Naive thymus-derived CD8-positive, alpha-beta T cell (primary cell): ENCODE results near the gene CCL17. TPM values are rescaled to one million over a fixed set of nuclear protein-coding genes. Genes with fewer than 3 reads are reported as not detected.
A peak's percentile ranks its signal among the peaks of the same experiment; 100 is the strongest.
"Not testable (repeated sequence)": the region's sequence is repeated elsewhere in the genome, so short reads cannot be mapped to it uniquely, and the experiment has no call there.

Experiments
- ATAC-seq, 2 donors: fragments of 150-1000 bp; cut with Tn5 transposase in 1 of 2; sonication (Bioruptor Pico), chemical (Tn5 transposase) in 1 of 2; 1 replicate in 1 of 2; 2 replicates in 1 of 2; pipeline ENCODE4 v1.10.0; 2021; ENCODE audit warnings: mild to moderate bottlenecking in 2 of 2, moderate library complexity in 2 of 2
- POLR2A ChIA-PET: fragments of 350-600 bp; sonication (Branson Sonifier 250); formaldehyde crosslinking; loops from one replicate; lab custom pipeline; 2021; ENCODE audit warnings: antibody characterized with exemption; lab: Charles Lee
- DNase-seq, 10 donors: peaks; one replicate each; pipeline versions ENCODE4 v3.0.0 to v3.0.0-alpha.2; 2020 to 2022
- H3K27ac Mint-ChIP-seq, 10 donors: one replicate each; pipeline ENCODE4 v1.8.0; 2020 to 2022; ENCODE audit warnings: mild to moderate bottlenecking in 10 of 10, mixed read lengths in 10 of 10, moderate library complexity in 4 of 10, inconsistent platforms in 1 of 10
- H3K27me3 Mint-ChIP-seq, 5 donors: one replicate each; pipeline ENCODE4 v1.8.0; 2021 to 2022; ENCODE audit warnings: mixed read lengths in 5 of 5
- H3K36me3 Mint-ChIP-seq, 3 donors: one replicate each; pipeline ENCODE4 v1.8.0; 2020 to 2022; ENCODE audit warnings: mixed read lengths in 3 of 3, mild to moderate bottlenecking in 2 of 3, inconsistent platforms in 1 of 3
- H3K4me1 Mint-ChIP-seq, 4 donors: one replicate each; pipeline ENCODE4 v1.8.0; 2021 to 2022; ENCODE audit warnings: mixed read lengths in 4 of 4
- H3K4me3 Mint-ChIP-seq, 10 donors: one replicate each; pipeline ENCODE4 v1.8.0; 2020 to 2022; ENCODE audit warnings: mild to moderate bottlenecking in 10 of 10, mixed read lengths in 10 of 10, moderate library complexity in 6 of 10, inconsistent platforms in 1 of 10
- H3K9me3 Mint-ChIP-seq, 9 donors: one replicate each; pipeline ENCODE4 v1.8.0; 2020 to 2022; ENCODE audit warnings: mixed read lengths in 9 of 9, mild to moderate bottlenecking in 3 of 9, inconsistent platforms in 1 of 9, moderate library complexity in 1 of 9
- polyA plus RNA-seq, 3 donors: library from polyadenylated mRNA; unstranded; fragments of 300-500 nt; fragmentation: Illumina TruSeq; gene quantifications; one replicate each; pipeline ENCODE4 v1.2.3, GENCODE V29; 2021
- total RNA-seq, 8 experiments: library from RNA in 2 of 8; stranded (reverse) in 2 of 8; gene quantifications; one replicate each; pipeline ENCODE4 v1.2.3 and lab custom pipeline; 2021 to 2026

CCL17 gene
- total and polyA plus RNA-seq, 5 experiments from 2014 or later, result not detected

- Mint-ChIP-seq H3K36me3 (no peaks in the 10 kb centered on the region), H3K4me1 (peaks cover 0 to 3% (median 0%) of the 10 kb centered on the region in 4 donors), H3K27me3 (peaks cover 0 to 4% (median 3%) of the 10 kb centered on the region in 5 donors), H3K9me3 (no peaks in the 10 kb centered on the region), H3K4me3 (no peak overlapping the region), H3K27ac (no peak overlapping the region)
- DNase-seq (no peak), ATAC-seq (no peak)
- POLR2A ChIA-PET, result interaction anchor here (0.6 kb wide), 2 partner anchors 113 to 498 kb away, joined by 4 read pairs; no protein-coding TSS in a partner anchor
Observed at GRCh38 chr16:57391708-57392107, 12.9 kb upstream of the CCL17 start.

- ATAC-seq, result no peak
- peak overlapping the region in 1 of 10 donors; percentile 82 for H3K27ac Mint-ChIP-seq
- H3K27me3 Mint-ChIP-seq, result peaks cover 0 to 6% (median 3%) of the 10 kb centered on the region in 5 donors
- H3K4me3 Mint-ChIP-seq, result no peak overlapping the region
- no peaks in the 10 kb centered on the region for H3K9me3 Mint-ChIP-seq
- POLR2A ChIA-PET, result no interaction called here
- DNase-seq, result no peak
- peaks cover 0 to 2% (median 0%) of the 10 kb centered on the region in 4 donors for H3K4me1 Mint-ChIP-seq
- H3K36me3 Mint-ChIP-seq, result no peaks in the 10 kb centered on the region
Observed at GRCh38 chr16:57392694-57393093, 11.9 kb upstream of the CCL17 start.

- H3K27ac Mint-ChIP-seq, result no peak overlapping the region
- no peak overlapping the region for H3K4me3 Mint-ChIP-seq
- H3K4me1 Mint-ChIP-seq, result no peaks in the 10 kb centered on the region
- H3K9me3 Mint-ChIP-seq, result no peaks in the 10 kb centered on the region
- DNase-seq (no peak), ATAC-seq (no peak)
- POLR2A ChIA-PET, result no interaction called here
- H3K36me3 Mint-ChIP-seq, result no peaks in the 10 kb centered on the region
- H3K27me3 Mint-ChIP-seq, result peaks cover 0 to 5% (median 2%) of the 10 kb centered on the region in 5 donors
Observed at GRCh38 chr16:57394444-57394843, 10.1 kb upstream of the CCL17 start.

GRCh38 chr16:57395026-57395425 is 9.5 kb upstream of the CCL17 start:
- Mint-ChIP-seq H3K4me3 (no peak overlapping the region), H3K27me3 (peaks cover 0 to 5% (median 2%) of the 10 kb centered on the region in 5 donors), H3K36me3 (no peaks in the 10 kb centered on the region), H3K9me3 (no peaks in the 10 kb centered on the region), H3K27ac (peak overlapping the region in 1 of 10 donors; percentile 86), H3K4me1 (peaks cover 0 to 3% (median 0%) of the 10 kb centered on the region in 4 donors)
- POLR2A ChIA-PET, result no interaction called here
- ATAC-seq, result no peak
- no peak for DNase-seq

GRCh38 chr16:57396786-57397185 is 7.8 kb upstream of the CCL17 start:
- POLR2A ChIA-PET, result no interaction called here
- no peak for ATAC-seq
- H3K4me3 Mint-ChIP-seq, result no peak overlapping the region
- H3K9me3 Mint-ChIP-seq, result no peaks in the 10 kb centered on the region
- H3K27ac Mint-ChIP-seq, result no peak overlapping the region
- no peak for DNase-seq
- H3K27me3 Mint-ChIP-seq, result peaks cover 0 to 5% (median 3%) of the 10 kb centered on the region in 5 donors
- H3K36me3 Mint-ChIP-seq, result no peaks in the 10 kb centered on the region
- H3K4me1 Mint-ChIP-seq, result peaks cover 0 to 4% (median 0%) of the 10 kb centered on the region in 4 donors

GRCh38 chr16:57397493-57397892 is 7.1 kb upstream of the CCL17 start:
- DNase-seq, POLR2A ChIA-PET, H3K4me1 Mint-ChIP-seq: not testable (repeated sequence)

GRCh38 chr16:57401943-57402640 is 2.5 kb upstream of the CCL17 start:
- H3K4me1 Mint-ChIP-seq, result peaks cover 0 to 7% (median 2%) of the 10 kb centered on the region in 4 donors
- H3K36me3 Mint-ChIP-seq, result no peaks in the 10 kb centered on the region
- no peak overlapping the region for H3K4me3 Mint-ChIP-seq
- ATAC-seq (no peak), DNase-seq (no peak)
- POLR2A ChIA-PET, result no interaction called here
- peaks cover 0 to 2% (median 1%) of the 10 kb centered on the region in 5 donors for H3K27me3 Mint-ChIP-seq
- H3K9me3 Mint-ChIP-seq, result no peaks in the 10 kb centered on the region
- H3K27ac Mint-ChIP-seq, result no peak overlapping the region

More at GRCh38 chr16:57397493-57397892, 7.1 kb upstream of the CCL17 start:
- not testable (repeated sequence) for H3K9me3 Mint-ChIP-seq, ATAC-seq, H3K4me3 Mint-ChIP-seq, H3K36me3 Mint-ChIP-seq, H3K27me3 Mint-ChIP-seq, H3K27ac Mint-ChIP-seq

GRCh38 chr16:57405097-57405496 is 530 bp downstream of the CCL17 start:
- ATAC-seq (no peak), DNase-seq (no peak)
- H3K4me1 Mint-ChIP-seq, result peaks cover 0 to 6% (median 4%) of the 10 kb centered on the region in 4 donors
- POLR2A ChIA-PET, result no interaction called here
- peak overlapping the region in 1 of 10 donors; percentile 57 for H3K27ac Mint-ChIP-seq
- H3K27me3 Mint-ChIP-seq, result peaks cover 0 to 3% (median 0%) of the 10 kb centered on the region in 5 donors
- H3K9me3 Mint-ChIP-seq, result no peaks in the 10 kb centered on the region
- no peak overlapping the region for H3K4me3 Mint-ChIP-seq
- H3K36me3 Mint-ChIP-seq, result no peaks in the 10 kb centered on the region

GRCh38 chr16:57406881-57407280 is 2.3 kb downstream of the CCL17 start:
- DNase-seq (no peak), ATAC-seq (no peak)
- POLR2A ChIA-PET, result no interaction called here
- Mint-ChIP-seq H3K27me3 (peaks cover 0 to 2% (median 0%) of the 10 kb centered on the region in 5 donors), H3K27ac (no peak overlapping the region), H3K36me3 (no peaks in the 10 kb centered on the region), H3K4me1 (peaks cover 0 to 6% (median 3%) of the 10 kb centered on the region in 4 donors), H3K9me3 (no peaks in the 10 kb centered on the region), H3K4me3 (no peak overlapping the region)

GRCh38 chr16:57407521-57408353 is 3.2 kb downstream of the CCL17 start:
- H3K4me1 Mint-ChIP-seq, result peaks cover 0 to 6% (median 3%) of the 10 kb centered on the region in 4 donors
- H3K27me3 Mint-ChIP-seq, result peaks cover 0 to 2% (median 0%) of the 10 kb centered on the region in 5 donors
- ATAC-seq (no peak), DNase-seq (no peak)
- H3K4me3 Mint-ChIP-seq, result no peak overlapping the region
- POLR2A ChIA-PET, result no interaction called here
- H3K9me3 Mint-ChIP-seq, result no peaks in the 10 kb centered on the region
- H3K36me3 Mint-ChIP-seq, result no peaks in the 10 kb centered on the region
- no peak overlapping the region for H3K27ac Mint-ChIP-seq

GRCh38 chr16:57409065-57409464 is 4.5 kb downstream of the CCL17 start:
- no peaks in the 10 kb centered on the region for H3K36me3 Mint-ChIP-seq
- no peak overlapping the region for H3K4me3 Mint-ChIP-seq
- H3K4me1 Mint-ChIP-seq, result peaks cover 0 to 13% (median 5%) of the 10 kb centered on the region in 4 donors
- H3K9me3 Mint-ChIP-seq, result no peaks in the 10 kb centered on the region
- POLR2A ChIA-PET, result no interaction called here
- peaks cover 0 to 2% (median 0%) of the 10 kb centered on the region in 5 donors for H3K27me3 Mint-ChIP-seq
- H3K27ac Mint-ChIP-seq, result peak overlapping the region in 1 of 10 donors; percentile 12
- no peak for ATAC-seq
- DNase-seq, result no peak

GRCh38 chr16:57409870-57410587 is 5.5 kb downstream of the CCL17 start:
- POLR2A ChIA-PET, result no interaction called here
- no peak for DNase-seq
- Mint-ChIP-seq H3K4me3 (no peak overlapping the region), H3K36me3 (no peaks in the 10 kb centered on the region), H3K9me3 (no peaks in the 10 kb centered on the region), H3K4me1 (peaks cover 0 to 15% (median 4%) of the 10 kb centered on the region in 4 donors), H3K27me3 (peaks cover 0 to 2% (median 0%) of the 10 kb centered on the region in 5 donors), H3K27ac (no peak overlapping the region)
- no peak for ATAC-seq
